GM21737 (cell line): ENCODE results near the gene TP53I11.

Source experiments
- ATAC-seq: cut with Tn5 transposase; IDR thresholded peaks from one replicate; pipeline ENCODE4 v1.9.1; 2021; ENCODE audit warnings: mild to moderate bottlenecking, moderate library complexity; ENCODE audit not compliant: unreplicated experiment

Gene TP53I11

GRCh38 chr11:44893308-44893822 is 57.3 kb downstream of the TP53I11 start:
- no peak for ATAC-seq

DNA sequence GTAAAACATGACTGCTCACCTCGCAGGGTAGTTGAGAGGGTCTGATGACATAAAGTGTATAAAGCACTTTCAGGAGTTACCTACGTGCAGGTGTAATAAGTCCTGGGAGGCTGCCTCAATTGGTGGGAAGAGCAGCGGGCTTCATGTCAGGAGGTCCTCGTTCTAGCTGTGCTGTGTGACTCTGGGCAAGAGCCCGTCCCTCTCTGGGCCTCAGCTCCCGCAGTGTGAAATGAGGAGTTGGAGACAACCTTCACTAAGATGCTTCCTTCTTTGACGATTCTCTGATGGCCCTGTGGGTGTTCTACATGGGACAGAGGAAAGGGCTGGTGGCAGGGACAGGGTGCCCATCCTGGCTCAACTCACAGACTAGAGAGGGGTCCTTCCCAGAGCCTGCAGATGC is 57.8 kb downstream of the TP53I11 start:
- no peak for ATAC-seq

DNA sequence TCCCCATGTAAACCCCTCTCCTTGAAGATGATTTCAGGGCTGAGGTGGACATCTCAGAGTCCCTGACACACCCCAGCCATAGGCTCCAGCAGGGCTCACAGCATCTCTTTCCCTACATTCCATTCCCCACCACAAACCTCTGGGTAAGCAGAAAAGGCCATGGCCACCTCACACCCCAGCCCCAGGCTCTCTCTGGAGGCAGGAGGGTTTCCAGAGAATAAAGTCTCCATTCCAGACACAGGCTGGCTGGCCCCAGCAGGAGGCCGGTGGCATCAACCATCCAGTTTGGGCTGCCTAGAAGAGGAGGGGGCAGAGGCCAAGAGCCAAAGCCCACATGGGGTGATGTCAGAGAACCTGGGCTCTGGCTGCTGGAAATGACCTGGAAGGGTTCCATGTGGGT is 61.4 kb downstream of the TP53I11 start:
- no peak for ATAC-seq

GRCh38 chr11:44887636-44888035 is 63.0 kb downstream of the TP53I11 start:
- ATAC-seq = no peak

- no peak for ATAC-seq
Measured at GRCh38 chr11:44886790-44887140, 63.9 kb downstream of the TP53I11 start.

- no peak for ATAC-seq
Measured at GRCh38 chr11:44885919-44886789, 64.5 kb downstream of the TP53I11 start.

GRCh38 chr11:44885065-44885810 is 65.4 kb downstream of the TP53I11 start:
- no peak for ATAC-seq

DNA sequence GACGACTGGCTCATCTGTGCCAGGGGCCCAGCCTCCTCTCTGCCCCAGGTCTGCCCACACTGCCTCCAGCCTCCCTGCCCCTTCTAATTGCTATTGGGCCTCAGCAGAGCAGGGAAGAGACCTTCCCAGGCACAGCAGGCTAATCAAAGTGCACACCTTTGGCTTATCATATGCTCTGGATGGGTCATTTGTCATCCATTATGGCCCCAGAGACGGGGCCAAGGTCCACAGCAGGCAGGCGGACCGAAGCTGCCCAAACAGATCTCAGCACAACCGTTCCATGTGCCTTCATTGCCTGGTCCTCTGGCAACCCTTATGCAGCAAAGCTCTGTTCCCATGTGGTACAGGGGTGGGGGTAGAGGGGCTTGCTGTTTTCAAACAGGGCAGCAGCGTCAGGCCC is 66.6 kb downstream of the TP53I11 start:
- no peak for ATAC-seq

DNA sequence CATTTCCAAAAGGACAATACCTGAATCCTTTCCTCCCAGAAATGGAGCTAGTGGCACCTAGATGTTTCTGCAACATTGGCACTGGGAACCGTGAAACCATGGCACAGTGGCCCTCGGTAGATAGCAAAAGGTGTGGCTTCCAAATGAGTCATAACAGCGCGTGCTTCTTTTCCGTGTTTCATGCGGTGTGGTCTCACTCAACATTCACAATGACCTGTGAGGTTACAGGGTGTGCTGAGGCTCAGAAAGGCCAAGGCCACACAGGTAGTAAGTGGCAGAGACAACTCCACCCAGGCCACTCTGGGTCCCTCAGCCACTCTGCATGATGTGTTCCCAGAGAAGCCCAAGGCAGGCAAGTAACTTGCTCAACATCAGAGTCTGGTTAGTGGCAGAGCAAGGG is 67.4 kb downstream of the TP53I11 start:
- ATAC-seq = no peak
